Measurements from ENCODE around the gene EDEM1.
A peak's percentile ranks its signal among the peaks of the same experiment; 100 is the strongest.

Gene EDEM1

GRCh38 chr3:5201536-5201935, 14.0 kb downstream of the EDEM1 start:
- no peak for DNase-seq

- no peak for DNase-seq
Measured at GRCh38 chr3:5202222-5202621, 14.7 kb downstream of the EDEM1 start.

GRCh38 chr3:5205165-5205941, 17.8 kb downstream of the EDEM1 start:
- no peak for DNase-seq

- no peak for DNase-seq
Measured at GRCh38 chr3:5210926-5211325, 23.4 kb downstream of the EDEM1 start.

GRCh38 chr3:5212628-5213573, 25.4 kb downstream of the EDEM1 start:
- no peak for DNase-seq

GRCh38 chr3:5213574-5213966, 26.1 kb downstream of the EDEM1 start:
- DNase-seq = no peak

GRCh38 chr3:5214352-5214751, 26.8 kb downstream of the EDEM1 start:
- DNase-seq = no peak

- no peak for DNase-seq
Measured at GRCh38 chr3:5217824-5218595, 30.5 kb downstream of the EDEM1 start.

GRCh38 chr3:5218815-5219214, 31.3 kb downstream of the EDEM1 start:
- DNase-seq = no peak

GRCh38 chr3:5219216-5219615, 31.7 kb downstream of the EDEM1 start:
- no peak for DNase-seq

- DNase-seq = no peak
Measured at GRCh38 chr3:5220193-5220592, 32.7 kb downstream of the EDEM1 start.

GRCh38 chr3:5220667-5221431, 33.3 kb downstream of the EDEM1 start:
- no peak for DNase-seq

- DNase-seq = no peak
Measured at GRCh38 chr3:5221701-5222100, 34.2 kb downstream of the EDEM1 start.

GRCh38 chr3:5222283-5223005, 34.9 kb downstream of the EDEM1 start:
- no peak for DNase-seq

- peak; percentile 68 for DNase-seq
Measured at GRCh38 chr3:5226783-5227182, 39.3 kb downstream of the EDEM1 start.

GRCh38 chr3:5227812-5228211, 40.3 kb downstream of the EDEM1 start:
- no peak for DNase-seq

- no peak for DNase-seq
Measured at GRCh38 chr3:5229414-5229813, 41.9 kb downstream of the EDEM1 start.

GRCh38 chr3:5231074-5231473, 43.6 kb downstream of the EDEM1 start:
- DNase-seq = no peak

GRCh38 chr3:5231487-5231886, 44.0 kb downstream of the EDEM1 start:
- DNase-seq = no peak

GRCh38 chr3:5232570-5232969, 45.1 kb downstream of the EDEM1 start:
- DNase-seq = no peak

- no peak for DNase-seq
Measured at GRCh38 chr3:5233026-5233425, 45.5 kb downstream of the EDEM1 start.

- no peak for DNase-seq
Measured at GRCh38 chr3:5235655-5236054, 48.1 kb downstream of the EDEM1 start.

Measured in kidney glomerular epithelial cell (primary cell).